ENCODE results near the gene TNFRSF4.

DNA sequence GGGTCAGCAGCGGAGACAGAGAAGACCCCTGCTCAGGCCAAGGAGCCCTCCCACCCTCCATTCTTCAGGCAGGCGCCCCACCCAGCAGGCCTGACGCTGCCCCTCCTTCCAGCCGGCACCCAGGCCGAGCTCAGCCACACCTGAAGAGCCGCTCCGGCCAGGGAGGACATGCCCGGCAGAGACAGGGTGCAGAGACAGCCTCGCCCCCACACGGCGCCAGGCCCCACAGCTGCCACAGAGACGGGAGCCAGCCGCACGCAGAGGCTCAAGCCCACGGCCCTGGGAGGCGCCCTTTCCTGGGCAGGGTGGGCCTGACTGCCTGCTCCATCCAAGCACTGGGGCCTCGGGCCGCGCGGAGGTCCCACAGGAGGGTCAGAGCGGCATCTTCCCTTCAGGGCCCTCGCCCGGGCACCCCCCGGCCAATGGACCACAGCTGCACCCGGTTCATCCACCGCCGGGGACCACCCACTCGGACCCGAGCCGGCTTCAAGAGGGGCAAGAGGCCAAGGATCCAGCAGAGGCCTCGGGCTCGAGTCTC is 35.1 kb downstream of the TNFRSF4 start:
- TF ChIP-seq, protein P1, sequence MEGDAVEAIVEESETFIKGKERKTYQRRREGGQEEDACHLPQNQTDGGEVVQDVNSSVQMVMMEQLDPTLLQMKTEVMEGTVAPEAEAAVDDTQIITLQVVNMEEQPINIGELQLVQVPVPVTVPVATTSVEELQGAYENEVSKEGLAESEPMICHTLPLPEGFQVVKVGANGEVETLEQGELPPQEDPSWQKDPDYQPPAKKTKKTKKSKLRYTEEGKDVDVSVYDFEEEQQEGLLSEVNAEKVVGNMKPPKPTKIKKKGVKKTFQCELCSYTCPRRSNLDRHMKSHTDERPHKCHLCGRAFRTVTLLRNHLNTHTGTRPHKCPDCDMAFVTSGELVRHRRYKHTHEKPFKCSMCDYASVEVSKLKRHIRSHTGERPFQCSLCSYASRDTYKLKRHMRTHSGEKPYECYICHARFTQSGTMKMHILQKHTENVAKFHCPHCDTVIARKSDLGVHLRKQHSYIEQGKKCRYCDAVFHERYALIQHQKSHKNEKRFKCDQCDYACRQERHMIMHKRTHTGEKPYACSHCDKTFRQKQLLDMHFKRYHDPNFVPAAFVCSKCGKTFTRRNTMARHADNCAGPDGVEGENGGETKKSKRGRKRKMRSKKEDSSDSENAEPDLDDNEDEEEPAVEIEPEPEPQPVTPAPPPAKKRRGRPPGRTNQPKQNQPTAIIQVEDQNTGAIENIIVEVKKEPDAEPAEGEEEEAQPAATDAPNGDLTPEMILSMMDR (IDR thresholded peaks at IDR 0.05; ENCODE audit: low read depth, low read length) = no peak
- TF ChIP-seq, protein P2, sequence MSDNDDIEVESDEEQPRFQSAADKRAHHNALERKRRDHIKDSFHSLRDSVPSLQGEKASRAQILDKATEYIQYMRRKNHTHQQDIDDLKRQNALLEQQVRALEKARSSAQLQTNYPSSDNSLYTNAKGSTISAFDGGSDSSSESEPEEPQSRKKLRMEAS (IDR thresholded peaks at IDR 0.05; ENCODE audit: low read depth, low read length) = no peak
- TF ChIP-seq POLR2A (IDR thresholded peaks at IDR 0.05; ENCODE audit: extremely low read depth, insufficient read length) = no peak
- TF ChIP-seq MYC (IDR thresholded peaks at IDR 0.05; ENCODE audit: low read depth, low read length) = no peak

Data from NB4 (cell line).